Activated T-cell treated with anti-CD3 and anti-CD28 coated beads, Interleukin-2, amount 50 U/mL, for 1 hour (primary cell): ENCODE results near the gene SPINT4.
"Not testable (repeated sequence)": the region's sequence is repeated elsewhere in the genome, so short reads cannot be mapped to it uniquely, and the experiment has no call there.

Source experiments
- DNase-seq: peaks from one replicate; pipeline ENCODE4 v3.0.0-alpha.2; 2020

The SPINT4 gene

GRCh38 chr20:45722047-45722446, at the start of gene SPINT4:
SPINT4 (plus strand) TSS chr20:45722347; CDS start chr20:45722368, 21 bp downstream.
- DNase-seq: no peak

DNA sequence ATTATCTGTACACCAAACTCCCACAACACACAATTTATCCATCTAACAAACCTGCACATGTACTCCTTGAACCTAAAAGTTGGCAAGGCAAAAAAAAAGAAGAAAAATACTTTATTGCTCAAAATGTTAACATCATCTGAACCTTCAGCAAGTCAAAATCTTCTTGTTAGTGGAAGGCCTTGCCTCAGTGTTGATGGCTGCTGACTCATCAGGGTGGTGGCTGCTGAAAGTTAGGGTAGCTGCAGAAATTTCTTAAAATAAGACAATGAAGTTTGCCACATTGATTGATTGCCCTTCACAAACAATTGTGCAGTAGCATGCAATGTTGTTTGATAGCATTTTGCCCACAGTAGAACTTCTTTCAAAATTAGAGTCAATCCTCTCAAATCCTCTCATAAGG, 49.4 kb upstream of the SPINT4 start:
- DNase-seq: no peak

DNA sequence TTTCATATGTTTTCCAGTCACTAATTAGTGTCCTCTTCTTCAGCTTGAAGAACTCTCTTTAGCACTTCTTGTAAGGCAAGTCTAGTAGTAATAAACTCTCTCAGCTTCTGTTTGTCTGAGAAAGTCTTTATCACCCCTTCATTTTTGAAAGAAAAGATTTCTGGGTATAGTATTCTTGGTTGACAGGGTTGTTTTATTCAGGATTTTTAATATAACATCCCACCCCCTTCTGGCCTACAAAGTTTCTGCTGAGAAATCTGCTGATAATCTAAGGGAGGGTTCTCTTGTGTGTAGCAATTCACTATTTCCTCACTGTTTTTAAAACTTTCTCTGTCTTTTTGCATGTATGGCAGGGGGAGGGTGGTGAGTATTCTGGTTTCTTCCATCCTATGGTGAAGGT, 42.5 kb upstream of the SPINT4 start:
- DNase-seq: no peak

GRCh38 chr20:45685896-45686295, 36.3 kb upstream of the SPINT4 start:
- no peak for DNase-seq

DNA sequence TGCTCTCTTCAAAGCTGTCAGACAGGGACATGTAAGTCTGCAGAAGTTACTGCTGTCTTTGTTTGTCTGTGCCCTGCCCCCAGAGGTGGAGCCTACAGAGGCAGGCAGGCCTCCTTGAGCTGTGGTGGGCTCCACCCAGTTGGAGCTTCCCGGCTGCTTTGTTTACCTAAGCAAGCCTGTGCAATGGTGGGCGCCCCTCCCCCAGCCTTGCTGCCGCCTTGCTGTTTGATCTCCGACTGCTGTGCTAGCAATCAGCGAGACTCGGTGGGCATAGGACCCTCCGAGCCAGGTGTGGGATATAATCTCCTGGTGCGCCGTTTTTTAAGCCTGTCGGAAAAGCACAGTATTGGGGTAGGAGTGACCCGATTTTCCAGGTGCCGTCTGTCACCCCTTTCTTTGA, 28.8 kb upstream of the SPINT4 start:
- not testable (repeated sequence) for DNase-seq

DNA sequence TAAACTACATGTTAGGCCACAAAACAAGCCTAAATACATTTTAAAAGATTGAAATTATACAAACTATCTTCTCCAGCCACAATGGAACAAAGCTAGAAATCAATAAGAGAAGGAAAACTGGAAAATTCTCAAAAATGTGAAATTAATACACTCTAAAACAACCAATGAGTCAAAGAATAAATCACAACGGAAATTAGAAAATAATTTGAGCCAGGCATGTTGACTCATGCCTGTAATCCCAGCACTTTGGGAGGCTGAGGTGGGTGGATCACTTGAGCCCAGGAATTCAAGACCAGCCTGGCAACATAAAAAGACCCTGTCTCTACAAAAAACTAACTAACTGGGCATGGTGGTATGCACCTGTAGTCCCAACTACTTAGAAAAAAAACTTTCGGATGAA, 26.7 kb upstream of the SPINT4 start:
- no peak for DNase-seq

DNA sequence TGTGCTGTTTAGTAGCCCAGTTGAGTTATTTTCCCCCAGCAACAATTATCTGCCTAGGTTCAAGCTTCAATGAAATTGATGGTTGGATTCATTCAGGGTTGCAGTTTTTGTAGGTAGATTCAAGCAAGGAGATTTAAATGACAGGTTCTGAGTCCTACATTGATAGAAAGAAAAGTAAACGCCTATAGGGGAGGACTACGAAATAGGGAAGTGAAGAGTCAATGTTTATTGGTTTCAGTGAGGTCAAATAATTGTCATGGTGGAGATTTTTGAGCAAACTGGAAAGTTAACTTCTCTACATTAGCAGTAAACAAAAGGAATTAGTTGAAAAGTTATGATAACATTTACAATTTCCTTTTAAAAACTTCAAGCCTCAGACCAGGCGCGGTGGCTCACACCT, 21.0 kb upstream of the SPINT4 start:
- DNase-seq: no peak

DNA sequence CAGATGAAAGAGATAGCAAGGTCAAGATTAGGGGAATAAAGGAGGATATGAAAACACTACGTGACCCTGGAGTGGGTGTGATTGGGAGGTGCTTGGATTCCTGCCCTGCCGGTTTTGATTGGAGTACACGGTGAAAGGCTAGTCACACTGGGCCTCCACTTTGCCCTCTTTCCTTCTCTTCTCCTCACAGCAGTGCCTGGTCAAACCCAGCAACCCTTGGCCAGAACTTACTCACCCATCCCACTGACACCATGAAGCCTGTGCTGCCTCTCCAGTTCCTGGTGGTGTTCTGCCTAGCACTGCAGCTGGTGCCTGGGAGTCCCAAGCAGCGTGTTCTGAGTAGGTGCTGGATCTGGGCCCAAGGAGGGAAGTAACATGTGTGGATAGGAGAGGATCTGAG, 20.3 kb upstream of the SPINT4 start, which contains the start of gene WFDC13:
TSS of gene WFDC13 (plus strand) at position 166 of the 400 bp plus-strand sequence. CDS start at position 252, 86 bp downstream.
- DNase-seq: no peak

GRCh38 chr20:45704969-45705637, 17.0 kb upstream of the SPINT4 start, which contains the start of gene WFDC10B:
WFDC10B (minus strand) TSS chr20:45705019; CDS start chr20:45685992, 19,027 bp downstream.
- no peak for DNase-seq

- DNase-seq: not testable (repeated sequence)
These were observed 5.9 kb upstream of the SPINT4 start for GRCh38 chr20:45716141-45716688.

GRCh38 chr20:45725134-45725533, 3.0 kb downstream of the SPINT4 start:
- no peak for DNase-seq

- no peak for DNase-seq
These were observed 4.9 kb downstream of the SPINT4 start for GRCh38 chr20:45727044-45727443.

DNA sequence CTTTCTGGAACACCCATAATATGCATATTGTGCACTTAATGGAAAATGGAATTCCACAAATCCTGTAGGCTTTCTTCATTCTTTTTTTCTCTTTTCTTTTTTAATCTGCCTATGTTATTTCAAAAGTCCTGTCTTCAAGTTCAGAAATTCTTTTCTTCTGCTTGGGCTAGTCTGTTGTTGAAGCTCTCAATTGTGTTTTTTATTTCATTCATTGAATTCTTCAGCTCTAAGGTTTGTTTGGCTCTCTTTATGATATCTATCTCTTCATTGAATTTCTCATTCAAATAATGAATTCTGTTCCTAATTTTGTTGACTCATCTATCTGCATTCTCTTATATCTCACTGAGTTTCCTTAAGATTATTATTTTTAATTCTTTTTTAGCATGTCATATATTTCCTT, 10.1 kb downstream of the SPINT4 start:
- no peak for DNase-seq

DNA sequence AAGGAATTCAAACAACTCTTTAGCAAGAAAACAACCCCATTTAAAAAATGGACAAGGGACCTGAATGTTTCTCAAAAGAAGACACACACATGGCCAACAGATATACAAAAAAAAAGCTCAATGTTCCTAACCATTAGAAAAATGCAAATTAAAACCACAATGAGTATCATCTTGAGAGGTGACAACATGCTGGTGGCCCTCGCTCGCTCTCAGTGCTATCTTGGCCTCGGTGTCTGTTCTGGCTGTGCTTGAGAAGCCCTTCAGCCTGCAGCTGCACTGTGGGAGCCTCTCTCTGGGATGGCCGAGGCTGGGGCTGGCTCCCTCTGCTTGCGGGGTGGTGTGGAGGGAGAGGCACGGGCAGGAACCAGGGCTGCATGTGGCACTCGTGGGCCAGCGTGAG, 13.4 kb downstream of the SPINT4 start:
- no peak for DNase-seq

DNA sequence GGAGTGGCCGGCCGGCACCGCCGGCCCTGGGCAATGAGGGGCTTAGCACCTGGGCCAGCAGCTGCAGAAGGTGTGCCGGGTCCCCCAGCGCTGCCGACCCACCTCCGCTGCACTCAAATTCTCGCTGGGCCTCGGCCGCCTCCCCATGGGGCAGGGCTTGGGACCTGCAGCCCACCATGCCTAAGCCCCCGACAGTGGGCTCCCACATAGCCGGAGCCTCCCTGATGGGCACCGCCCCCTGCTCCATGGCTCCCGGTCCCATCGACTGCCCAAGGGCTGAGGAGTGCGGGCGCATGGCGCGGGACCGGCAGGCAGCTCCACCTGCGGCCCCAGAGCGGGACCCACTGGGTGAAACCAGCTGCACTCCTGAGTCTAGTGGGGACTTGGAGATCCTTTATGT, 13.8 kb downstream of the SPINT4 start:
- no peak for DNase-seq

- no peak for DNase-seq
These were observed 20.4 kb downstream of the SPINT4 start for GRCh38 chr20:45742596-45742995.

GRCh38 chr20:45745015-45745414, 22.9 kb downstream of the SPINT4 start:
- no peak for DNase-seq

DNA sequence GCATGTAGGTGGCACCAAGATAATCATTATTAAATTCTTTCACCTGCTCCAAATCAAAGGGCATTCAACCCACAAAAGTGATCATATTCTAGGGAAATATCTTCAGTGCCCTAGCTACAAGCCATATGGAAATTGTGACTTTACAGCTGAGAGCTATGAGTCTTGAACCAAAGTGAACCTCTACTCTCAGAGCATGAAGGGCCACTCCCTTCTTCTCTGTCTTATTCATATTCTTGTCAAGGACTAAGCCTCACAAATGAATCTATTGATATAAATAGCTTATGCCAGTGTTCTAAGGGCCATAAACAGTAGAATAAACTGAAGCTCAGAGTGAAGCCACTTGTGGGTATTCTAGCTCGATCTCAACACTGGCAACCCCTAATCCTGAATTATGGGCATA, 29.6 kb downstream of the SPINT4 start:
- no peak for DNase-seq

DNA sequence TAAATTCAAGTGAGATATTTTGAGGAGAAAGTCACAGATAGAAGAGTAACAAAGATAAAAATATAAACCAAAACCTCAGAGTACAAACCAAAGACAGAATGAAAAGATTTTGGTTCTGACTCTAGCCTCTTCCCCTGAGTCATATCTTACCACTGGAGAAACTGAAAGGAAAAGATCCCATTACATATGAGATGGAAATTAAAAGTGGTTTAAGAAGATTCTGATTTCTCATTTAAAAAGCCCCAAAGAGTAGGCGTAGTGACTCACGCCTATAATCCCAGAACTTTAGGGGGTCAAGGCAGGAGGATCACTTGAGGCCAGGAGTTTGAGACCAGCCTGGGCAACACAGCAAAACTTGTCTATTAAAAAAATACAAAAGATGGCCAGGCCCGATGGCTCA, 30.6 kb downstream of the SPINT4 start:
- no peak for DNase-seq

DNA sequence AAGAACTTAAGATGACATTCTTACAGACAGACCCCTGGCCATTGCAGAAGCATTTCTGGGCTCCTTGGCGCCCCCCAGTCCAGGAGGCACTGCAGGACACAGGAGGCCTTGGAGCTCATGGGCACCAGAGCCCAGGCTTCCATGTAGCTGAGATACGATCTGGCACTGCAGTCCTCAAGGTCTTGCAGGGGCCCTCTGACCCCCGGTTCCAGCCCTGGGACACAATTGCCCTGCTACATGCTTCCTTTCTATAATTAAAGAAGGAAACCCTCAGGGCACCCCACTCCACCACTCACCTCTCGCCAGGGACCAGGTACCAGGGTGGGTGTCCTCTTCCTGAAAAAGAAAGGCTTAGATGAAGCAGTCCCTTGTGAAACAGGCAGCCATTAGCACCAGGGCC, 35.9 kb downstream of the SPINT4 start:
- DNase-seq: no peak

GRCh38 chr20:45759921-45760320, 37.8 kb downstream of the SPINT4 start:
- DNase-seq: not testable (repeated sequence)

DNA sequence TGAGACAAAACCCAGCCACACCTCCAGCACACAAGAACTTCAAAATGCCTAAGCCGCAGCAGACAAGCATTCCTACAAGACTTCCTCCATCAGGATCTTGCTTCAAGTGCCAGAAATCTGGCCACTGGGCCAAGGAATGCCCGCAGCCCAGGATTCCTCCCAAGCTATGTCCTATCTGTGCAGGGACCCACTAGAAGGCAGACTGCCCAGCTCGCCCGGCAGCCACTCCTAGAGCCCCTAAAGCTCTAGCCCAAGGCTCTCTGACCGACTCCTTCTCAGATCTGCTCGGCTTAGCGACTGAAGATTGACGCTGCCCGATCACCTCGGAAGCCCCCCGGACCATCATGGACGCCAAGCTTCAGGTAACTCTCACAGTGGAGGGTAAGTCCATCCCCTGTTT, 39.8 kb downstream of the SPINT4 start:
- DNase-seq: not testable (repeated sequence)

GRCh38 chr20:45764618-45765282, 42.6 kb downstream of the SPINT4 start:
- DNase-seq: not testable (repeated sequence)

DNA sequence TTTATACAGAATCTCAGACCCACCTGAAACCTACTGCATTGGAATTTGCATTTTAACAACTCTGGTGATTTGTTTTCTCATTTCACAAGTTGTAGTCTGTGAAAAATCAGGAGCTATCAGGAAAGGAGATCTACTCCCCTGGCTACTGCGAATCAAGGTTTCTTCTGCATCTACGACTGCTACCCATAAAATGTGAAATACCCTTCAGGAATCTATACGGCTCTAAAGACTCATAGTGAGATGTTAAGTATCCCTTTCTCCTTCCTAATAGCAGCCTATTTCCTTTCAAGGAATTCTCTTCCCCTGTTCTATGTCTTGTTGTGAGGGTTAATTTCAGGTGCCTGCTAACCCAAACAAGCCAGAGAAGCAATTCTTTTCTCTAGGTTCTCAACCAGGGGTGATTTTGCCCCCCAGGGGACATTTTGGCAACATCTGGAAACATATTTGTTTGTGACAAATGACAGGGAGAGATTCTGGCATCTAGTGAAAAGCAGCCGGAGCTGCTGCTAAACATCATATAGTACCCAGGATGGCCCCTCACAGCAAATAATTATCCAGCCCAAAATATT, 43.2 kb downstream of the SPINT4 start:
- no peak for DNase-seq
